GM12878 (cell line): ENCODE results near the gene ITIH5. TPM values are rescaled to one million over a fixed set of nuclear protein-coding genes. Genes with fewer than 3 reads are reported as not detected.

Source experiments
- ATAC-seq: fragments of 200-7000 bp; cut with Tn5 transposase; 3 replicates; pipeline ENCODE4 v1.9.1; 2020; ENCODE audit warnings: mild to moderate bottlenecking, moderate library complexity
- BruUV-seq: library from RNA; stranded (reverse); fragments of 400-500 nt; replicated peaks from 2 replicates; lab custom pipeline; 2021; lab: Mats Ljungman, UMichigan
- CTCF ChIA-PET: fragments of 300-600 bp; sonication (Branson Sonifier 250); formaldehyde crosslinking; extraction: SDS; loops from one replicate; lab custom pipeline; 2021; ENCODE audit warnings: inconsistent platforms; lab: Yijun Ruan, JAX
- POLR2A ChIA-PET: fragments of 350-600 bp; formaldehyde crosslinking; extraction: SDS; loops from one replicate; lab custom pipeline; 2021; ENCODE audit warnings: inconsistent platforms; lab: Charles Lee
- RAD21 ChIA-PET: fragments of 300-600 bp; sonication (Branson Sonifier 250); formaldehyde crosslinking; loops from one replicate; lab custom pipeline; 2023; ENCODE audit warnings: antibody characterized with exemption; ENCODE audit not compliant: unreplicated experiment; lab: Charles Lee
- SMC1A ChIA-PET: fragments of 300-600 bp; sonication (Branson Sonifier 250); formaldehyde crosslinking; loops from one replicate; lab custom pipeline; 2023; ENCODE audit not compliant: unreplicated experiment, uncharacterized antibody; lab: Charles Lee
- DNase-seq: peaks from one replicate; pipeline ENCODE4 v3.0.0-alpha.2; 2011; ENCODE audit warnings: low read depth, low spot score
- FAIRE-seq: peaks from 3 replicates; lab custom pipeline; 2011; peaks lifted over from hg19 to GRCh38; lab: Jason Lieb, UNC
- H2AFZ ChIP-seq: 2 replicates; pipeline ENCODE4 v1.6.0; 2011; ENCODE audit warnings: low read depth, low read length, control low read depth; ENCODE audit not compliant: control insufficient read depth
- H3K27ac ChIP-seq: 2 replicates; pipeline ENCODE4 v1.5.1; 2011; ENCODE audit warnings: control low read depth; ENCODE audit not compliant: control insufficient read depth, insufficient read depth
- H3K27me3 ChIP-seq, 2 experiments: replicated peaks in 1 of 2; 2 replicates each; pipeline versions ENCODE4 v1.6.0 to v1.6.1; 2011; ENCODE audit warnings: low read length in 1 of 2; ENCODE audit not compliant: control insufficient read depth in 2 of 2, insufficient read depth in 2 of 2
- H3K36me3 ChIP-seq, 2 experiments: 2 replicates each; pipeline ENCODE4 v1.5.1; 2011; ENCODE audit warnings: low read length in 1 of 2; ENCODE audit not compliant: control insufficient read depth in 2 of 2, insufficient read depth in 2 of 2
- H3K4me1 ChIP-seq: 2 replicates; pipeline ENCODE4 v1.6.1; 2011; ENCODE audit warnings: mild to moderate bottlenecking, low read length, moderate library complexity, mixed read lengths; ENCODE audit not compliant: control insufficient read depth, insufficient read depth
- H3K4me2 ChIP-seq: 2 replicates; pipeline ENCODE4 v1.6.0; 2011; ENCODE audit warnings: control low read depth; ENCODE audit not compliant: control insufficient read depth, insufficient read depth
- H3K4me3 ChIP-seq: fragments of 200-600 bp; sonication (generic); 2 replicates; pipeline ENCODE4 v1.5.1; 2016
- H3K79me2 ChIP-seq: 2 replicates; pipeline ENCODE4 v1.6.0; 2011; ENCODE audit warnings: low read length; ENCODE audit not compliant: control insufficient read depth, insufficient read depth
- H3K9ac ChIP-seq: 2 replicates; pipeline ENCODE4 v1.8.0; 2011; ENCODE audit warnings: low read length, control low read depth, mixed read lengths; ENCODE audit not compliant: control insufficient read depth, insufficient read depth
- H3K9me3 ChIP-seq: replicated peaks from 3 replicates; pipeline ENCODE4 v1.5.1; 2011; ENCODE audit warnings: mild to moderate bottlenecking, low read length; ENCODE audit not compliant: control insufficient read depth, insufficient read depth
- H4K20me1 ChIP-seq: 2 replicates; pipeline ENCODE4 v1.6.0; 2011; ENCODE audit not compliant: control insufficient read depth, insufficient read depth
- NFIC ChIP-seq: IDR thresholded peaks from 2 replicates; pipeline ENCODE4 v1.6.1; 2012; ENCODE audit warnings: low read depth, mild to moderate bottlenecking, inconsistent platforms, low read length, moderate library complexity
- NKRF ChIP-seq: fragments of 450-650 bp; conservative IDR thresholded peaks from 2 replicates; pipeline ENCODE4 v1.6.1; 2017; ENCODE audit warnings: mild to moderate bottlenecking, moderate library complexity
- NR2C1 ChIP-seq: fragments of 450-650 bp; IDR thresholded peaks from 2 replicates; pipeline ENCODE4 v1.6.1; 2017; ENCODE audit warnings: antibody characterized with exemption, mild to moderate bottlenecking, moderate library complexity
- STAT1 ChIP-seq: fragments of 450-650 bp; conservative IDR thresholded peaks from 2 replicates; pipeline ENCODE4 v1.6.1; 2014; ENCODE audit warnings: antibody characterized with exemption, mild to moderate bottlenecking
- TARDBP ChIP-seq: IDR thresholded peaks from 2 replicates; pipeline ENCODE4 v1.6.1; 2016; ENCODE audit warnings: borderline replicate concordance
- WRNIP1 ChIP-seq: IDR thresholded peaks from 2 replicates; pipeline ENCODE4 v1.6.1; 2011; ENCODE audit warnings: low read depth, low read length, improper control_type of control experiment, borderline replicate concordance
- WGBS: methylation state at CpG from one replicate; pipeline ENCODE4 v1.1.6; 2016; ENCODE audit warnings: low lambda C conversion rate; ENCODE audit not compliant: insufficient replicate concordance, insufficient coverage; ENCODE audit errors: missing lambda C conversion rate; 5-methylcytosine and 5-hydroxymethylcytosine counted together
- in situ Hi-C: fragments of 300-500 bp; cut with MboI; formaldehyde crosslinking; loops from 9 replicates; pipeline ENCODE4 v1.14.3; 2018; ENCODE audit warnings: mixed read lengths
- intact Hi-C: fragments of 100-400 bp; cut with micrococcal nuclease; formaldehyde crosslinking; loops from one replicate; pipeline ENCODE4 v1.14.2; 2022; ENCODE audit not compliant: unreplicated experiment
- polyA plus RNA-seq, 11 experiments: library from polyadenylated mRNA; depleted of rRNA in 4 of 11; unstranded in 6 of 11; stranded (reverse) in 5 of 11; fragments of >200 nt; fragmentation: Nextera tagmentation in 4 of 11; fragmentation: Illumina TruSeq in 1 of 11; extraction: Ambion mirVana in 4 of 11; extraction: Trizol in 1 of 11; gene quantifications; 1 replicate in 1 of 11; 2 replicates in 10 of 11; pipeline versions ENCODE4 v1.2.1 to v1.2.3, GENCODE V29; 2011 to 2016; ENCODE audit warnings: inconsistent platforms in 2 of 11, missing spikeins in 2 of 11, low read depth in 1 of 11
- total RNA-seq, 4 experiments: library from RNA; depleted of rRNA in 3 of 4; stranded (reverse); fragments of >200 nt in 3 of 4; fragmentation: Illumina TruSeq in 1 of 4; extraction: Trizol in 1 of 4; gene quantifications; 2 replicates each; pipeline versions ENCODE4 v1.2.1 to v1.2.3, GENCODE V29; 2013 to 2021

Gene ITIH5
- total and polyA plus RNA-seq, 10 of the 15 experiments (the other 5 are each of a cell fraction or from before 2014, with no cell fraction given) = 0.14 to 0.43 (median 0.21) TPM; not detected in 7

GRCh38 chr10:7571981-7572380, 94.8 kb downstream of the ITIH5 start:
- 60% methylated on average over 4 of the region's 4 CpGs for WGBS
- Histone ChIP-seq H4K20me1 (no peaks in the 10 kb centered on the region), H3K36me3 (no peaks in the 10 kb centered on the region), H2AFZ (no peak overlapping the region), H3K79me2 (no peaks in the 10 kb centered on the region), H3K4me2 (no peak overlapping the region), H3K4me3 (no peak overlapping the region), H3K9me3 (no peaks in the 10 kb centered on the region), H3K27ac (no peak overlapping the region), H3K9ac (no peak overlapping the region), H3K4me1 (no peaks in the 10 kb centered on the region), H3K27me3 (peaks cover 0 to 2% of the 10 kb centered on the region in 2 experiments; a peak in 1 of 4 replicates)
- intact Hi-C loops (no loop called here), in situ Hi-C loops (no loop called here)
- TF ChIP-seq TARDBP = no peak
- no peak for TF ChIP-seq NKRF
- no peak for TF ChIP-seq NFIC
- TF ChIP-seq NR2C1 = no peak
- no peak for TF ChIP-seq WRNIP1
- TF ChIP-seq STAT1 = no peak
- POLR2A ChIA-PET = no interaction called here
- BruUV-seq = no TSS peak
- ATAC-seq (no peak), DNase-seq (no peak), FAIRE-seq (no peak)
- RAD21 ChIA-PET = interaction anchor here (1.0 kb wide), 1 partner anchor 47 kb away, joined by 3 read pairs; no protein-coding TSS in a partner anchor
- SMC1A ChIA-PET = interaction anchor here (1.1 to 1.2 kb wide), 3 partner anchors 10 to 13 kb away, joined by 3 to 6 read pairs (median 5); no protein-coding TSS in a partner anchor
- CTCF ChIA-PET = interaction anchor here (1.0 to 1.8 kb wide), 2 partner anchors 9 to 115 kb away, joined by 3 to 6 read pairs; no protein-coding TSS in a partner anchor
